NCI-H1436 treated with DMSO at 0.1 percent for 48 hours (cell line): ENCODE data around the gene ARHGAP10.

ENCODE experiments used
- DNase-seq: peaks from one replicate; lab custom pipeline; 2025; lab: John Stamatoyannopoulos, UW

Gene ARHGAP10

GRCh38 chr4:148030193-148030873 lies 298.4 kb downstream of the ARHGAP10 start:
- DNase-seq, result no peak

DNA sequence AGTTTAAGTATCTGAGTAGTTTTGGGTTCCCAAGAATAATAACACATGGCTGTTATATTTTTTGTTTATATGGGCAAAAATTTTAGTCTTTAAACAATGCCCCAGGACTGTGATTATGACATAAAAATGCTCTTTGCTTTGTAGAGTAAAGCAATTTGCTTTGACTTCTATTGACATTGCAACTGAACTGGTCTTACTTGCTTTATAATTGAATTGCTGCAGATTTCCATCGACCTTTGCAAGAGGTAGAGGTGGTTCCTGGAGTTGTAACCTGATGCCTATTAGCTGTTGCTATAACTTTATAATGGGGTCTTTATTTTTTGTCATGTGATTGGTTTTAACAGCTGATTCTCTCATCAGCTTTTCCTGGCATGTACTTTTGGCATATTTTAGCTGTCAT lies 302.9 kb downstream of the ARHGAP10 start:
- DNase-seq, result no peak

DNA sequence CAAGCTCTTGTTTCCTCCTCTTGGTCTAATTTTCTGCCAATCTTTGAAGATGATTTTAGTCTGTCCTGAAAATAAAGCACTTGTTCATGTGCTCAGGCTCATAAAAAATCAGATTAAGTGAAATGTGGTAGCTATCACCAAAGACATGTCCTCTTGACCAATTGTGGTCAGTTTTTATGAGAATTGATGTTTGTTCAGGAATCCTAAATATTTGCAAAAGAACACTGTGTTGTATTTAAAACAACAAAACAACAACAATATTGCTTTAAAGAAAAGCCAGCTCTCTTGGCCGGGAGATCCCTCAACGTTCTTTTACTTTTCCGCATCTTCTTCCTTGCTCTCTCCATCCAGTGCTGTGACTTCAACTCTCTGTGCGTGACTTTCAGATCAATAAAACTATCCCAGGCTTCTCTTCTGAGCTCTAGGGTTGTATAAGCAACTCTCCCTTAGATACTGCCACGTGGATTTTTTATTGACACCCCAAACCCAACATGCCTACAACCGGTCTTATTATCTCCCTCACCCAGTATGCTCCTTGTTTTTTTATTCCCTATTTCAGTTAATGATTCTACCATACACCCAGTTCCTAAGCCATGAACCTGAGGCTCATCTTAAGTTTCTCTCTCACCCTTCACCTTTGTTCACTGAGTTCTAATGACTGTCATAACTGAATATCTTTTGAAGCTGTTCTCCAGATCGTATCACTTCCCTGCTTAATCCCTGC lies 309.9 kb downstream of the ARHGAP10 start:
- DNase-seq, result no peak

- DNase-seq, result no peak
Observed at GRCh38 chr4:148044089-148044911, 312.4 kb downstream of the ARHGAP10 start.

DNA sequence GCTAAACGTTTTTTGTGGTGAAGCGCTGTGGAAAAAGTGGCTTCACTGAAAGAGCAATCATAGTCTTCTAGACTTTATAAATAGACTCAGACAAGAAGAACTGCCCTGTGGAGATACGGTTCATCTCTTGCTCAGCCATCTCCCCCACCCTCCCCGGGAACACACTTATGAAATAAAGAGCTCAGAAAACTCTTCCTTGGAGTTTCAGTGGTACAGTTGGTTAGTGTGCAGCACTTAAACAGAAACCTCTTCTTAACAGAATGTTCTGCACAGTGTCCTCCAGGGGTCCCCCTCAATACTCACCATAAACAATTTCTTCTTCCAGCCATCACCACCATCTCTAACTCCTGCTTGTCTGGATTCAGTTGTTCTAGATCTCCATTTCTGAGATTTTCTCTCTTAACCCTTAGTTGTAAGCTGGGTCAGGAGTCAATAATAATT lies 313.0 kb downstream of the ARHGAP10 start:
- no peak for DNase-seq

DNA sequence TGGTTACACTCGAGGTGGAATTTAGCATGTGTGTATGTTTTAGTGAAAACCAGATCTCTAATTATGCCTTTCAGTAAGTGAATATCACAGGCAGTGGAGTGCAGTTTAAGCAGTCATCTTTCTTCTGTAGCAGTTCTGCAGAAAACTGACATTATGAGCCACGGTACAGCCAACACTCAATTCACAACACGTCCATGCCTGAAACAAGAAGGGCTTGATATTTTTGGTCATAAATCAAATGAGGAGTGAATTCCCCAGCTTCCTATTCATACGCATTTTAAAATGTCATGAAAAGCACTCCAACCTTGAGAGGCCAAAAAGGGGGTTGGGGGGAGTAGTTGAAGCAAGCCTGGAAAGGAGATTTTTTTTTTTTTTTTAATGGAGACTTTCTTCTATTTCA lies 316.7 kb downstream of the ARHGAP10 start:
- no peak for DNase-seq

GRCh38 chr4:148051403-148051802 lies 319.5 kb downstream of the ARHGAP10 start:
- no peak for DNase-seq

DNA sequence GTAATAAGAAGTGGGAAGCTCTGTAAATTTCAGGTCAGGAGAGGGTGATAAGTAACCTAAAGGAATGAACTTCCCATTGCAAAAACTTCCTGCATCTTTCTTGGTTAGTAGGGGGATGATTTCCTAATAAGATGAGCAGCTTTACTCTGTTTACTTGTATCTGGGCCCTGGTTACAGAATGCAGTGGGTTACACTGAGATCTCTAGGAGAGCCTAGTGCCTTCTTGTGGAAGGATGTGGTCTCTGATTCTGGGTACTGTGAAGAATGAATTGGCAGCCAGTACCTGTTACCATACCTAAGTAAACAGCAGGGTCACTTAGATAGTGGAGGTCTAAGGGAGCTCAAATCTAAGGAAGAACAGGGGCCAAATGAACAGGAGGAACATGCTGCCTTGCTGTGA lies 320.6 kb downstream of the ARHGAP10 start:
- DNase-seq, result no peak

DNA sequence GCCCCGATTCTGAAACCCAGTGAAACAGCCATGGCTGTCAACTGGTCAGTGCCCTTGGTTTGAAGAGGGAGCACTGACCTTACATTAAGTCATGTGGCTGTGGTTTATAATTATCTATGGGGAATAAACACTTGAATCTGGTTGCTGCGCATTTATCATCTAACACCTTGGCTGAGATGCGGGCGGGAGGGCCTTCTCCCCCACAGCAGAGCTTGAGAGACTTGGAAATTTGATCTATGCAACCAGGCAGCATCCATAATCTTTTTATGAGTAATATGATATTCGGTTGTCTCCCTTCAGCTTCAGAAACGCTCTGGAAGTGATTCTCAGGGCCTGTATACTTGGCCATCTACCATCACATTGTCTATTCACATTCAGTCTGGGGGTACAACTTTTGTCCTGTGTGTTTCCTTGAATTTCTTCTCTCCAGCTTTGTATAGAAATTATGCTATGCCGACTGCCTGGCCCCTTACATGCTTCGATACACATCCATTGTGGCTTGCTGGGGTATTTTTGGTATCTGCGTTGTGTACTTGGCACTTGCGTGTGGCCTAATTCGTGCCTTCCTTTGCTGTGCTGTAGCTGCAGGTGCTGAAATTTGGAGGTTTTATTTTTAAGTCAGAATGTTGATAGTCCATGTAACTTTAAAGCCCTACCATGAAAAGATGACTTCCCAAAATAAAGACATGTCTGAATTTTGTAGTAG lies 321.6 kb downstream of the ARHGAP10 start:
- peak; percentile 8 for DNase-seq

- peak; percentile 46 for DNase-seq
Observed at GRCh38 chr4:148054275-148054674, 322.4 kb downstream of the ARHGAP10 start.

DNA sequence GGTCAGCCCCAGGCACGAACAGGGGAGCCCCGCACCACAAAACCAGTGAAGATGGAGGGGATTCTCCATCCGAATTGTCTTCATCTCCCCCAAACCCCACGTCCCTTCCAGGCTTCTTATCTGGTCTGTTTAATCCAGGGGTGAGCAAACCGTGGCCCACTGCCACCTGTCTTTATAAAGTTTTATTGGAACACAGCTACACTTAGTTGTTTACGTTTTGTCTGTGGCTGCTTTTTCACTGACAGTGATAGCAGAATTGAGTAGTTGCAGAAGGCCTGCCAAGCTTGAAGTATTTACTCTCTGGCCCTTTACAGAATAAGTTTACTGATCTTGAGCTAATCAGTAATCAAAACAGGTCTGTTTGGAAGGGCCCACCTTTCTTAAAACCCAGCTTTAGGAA lies 324.0 kb downstream of the ARHGAP10 start:
- DNase-seq, result no peak

GRCh38 chr4:148056879-148057278 lies 325.0 kb downstream of the ARHGAP10 start:
- DNase-seq, result peak; percentile 36

GRCh38 chr4:148057516-148057915 lies 325.6 kb downstream of the ARHGAP10 start:
- DNase-seq, result no peak

- no peak for DNase-seq
Observed at GRCh38 chr4:148057984-148058859, 326.3 kb downstream of the ARHGAP10 start.

- no peak for DNase-seq
Observed at GRCh38 chr4:148059617-148060180, 327.8 kb downstream of the ARHGAP10 start.

- DNase-seq, result no peak
Observed at GRCh38 chr4:148060264-148061140, 328.6 kb downstream of the ARHGAP10 start.

DNA sequence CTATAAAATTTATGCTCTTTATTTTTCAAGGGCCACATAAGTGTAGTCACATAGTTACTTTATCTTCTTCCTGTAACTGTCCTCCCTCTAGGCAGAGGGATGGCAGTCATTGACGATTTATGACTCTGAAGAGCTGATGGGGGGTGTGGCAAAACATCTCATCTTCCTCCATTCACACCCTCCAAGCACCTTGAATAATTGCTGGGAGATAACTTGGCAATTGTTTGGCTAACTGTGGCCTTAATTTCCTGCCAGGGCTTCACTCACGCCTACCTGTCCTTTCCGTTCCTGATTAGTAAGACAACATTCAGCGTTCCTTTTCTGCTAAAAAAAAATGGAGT lies 329.2 kb downstream of the ARHGAP10 start:
- no peak for DNase-seq

DNA sequence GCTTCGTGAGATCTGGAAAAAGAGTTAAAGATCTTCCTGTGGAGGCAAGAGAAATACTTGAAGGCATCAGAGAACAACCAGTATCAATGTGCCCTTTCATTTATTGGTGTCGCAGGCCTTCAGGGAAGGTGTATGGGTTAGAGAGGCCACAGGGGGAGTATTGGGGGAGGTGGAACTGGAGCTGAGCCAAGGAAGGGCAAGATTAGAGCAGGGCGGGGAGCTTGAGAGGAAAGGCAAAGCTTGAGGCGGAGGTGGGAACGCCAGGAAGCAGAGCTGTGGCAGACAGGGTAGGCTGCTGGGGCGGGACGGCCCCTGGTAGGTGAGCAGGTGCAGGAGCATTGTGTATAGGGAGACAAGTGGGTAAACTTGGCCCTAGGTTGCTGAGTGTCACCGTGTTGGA lies 329.9 kb downstream of the ARHGAP10 start:
- no peak for DNase-seq

DNA sequence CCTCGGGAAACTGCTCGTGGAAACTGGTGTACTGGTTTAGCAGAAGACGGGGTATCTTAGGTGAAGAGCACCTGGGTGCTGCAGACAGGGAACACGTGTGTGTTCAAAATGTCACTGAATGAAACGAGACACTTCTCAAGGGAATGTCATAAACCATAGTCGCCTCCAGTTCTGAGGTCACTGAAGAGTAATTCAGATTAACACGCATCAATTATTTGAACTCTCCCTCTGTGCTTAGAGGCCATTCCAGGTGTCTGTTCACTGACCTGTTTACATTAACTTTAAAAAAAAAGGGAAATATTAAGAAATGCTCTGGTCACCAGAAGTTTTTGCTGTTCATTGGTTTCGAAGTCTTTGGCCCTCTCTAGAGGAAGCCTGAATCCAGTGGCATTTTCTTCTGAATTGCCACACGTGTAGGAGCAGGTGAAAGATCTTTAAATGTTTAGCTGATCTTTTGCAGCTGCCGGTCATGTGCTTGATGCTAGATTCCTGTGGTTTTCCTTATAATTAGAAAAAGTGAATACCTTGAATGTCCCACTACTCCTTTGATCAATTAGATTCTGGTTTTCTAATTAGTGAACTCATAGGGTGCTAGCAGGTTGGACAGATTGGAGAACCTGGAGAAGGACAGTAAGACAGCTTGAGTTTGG lies 330.5 kb downstream of the ARHGAP10 start:
- DNase-seq, result no peak
